Ishikawa (cell line): ENCODE results near the gene HTRA1.

Source experiments
- CEBPB ChIP-seq: IDR thresholded peaks from 2 replicates; pipeline ENCODE4 v1.6.1; 2012
- CREB1 ChIP-seq: IDR thresholded peaks from 2 replicates; pipeline ENCODE4 v1.6.1; 2012; ENCODE audit warnings: low read depth
- EGR1 ChIP-seq: IDR thresholded peaks from 2 replicates; pipeline ENCODE4 v1.6.1; 2012
- EP300 ChIP-seq: IDR thresholded peaks from 2 replicates; pipeline ENCODE4 v1.6.1; 2012; ENCODE audit warnings: borderline replicate concordance
- FOXM1 ChIP-seq: IDR thresholded peaks from 2 replicates; pipeline ENCODE4 v1.6.1; 2012; ENCODE audit warnings: low read depth, borderline replicate concordance
- MAX ChIP-seq: IDR thresholded peaks from 2 replicates; pipeline ENCODE4 v1.6.1; 2012
- NFIC ChIP-seq: IDR thresholded peaks from 2 replicates; pipeline ENCODE4 v1.6.1; 2012
- RAD21 ChIP-seq: IDR thresholded peaks from 2 replicates; pipeline ENCODE4 v1.6.1; 2012; ENCODE audit warnings: low read depth
- REST ChIP-seq: IDR thresholded peaks from 2 replicates; pipeline ENCODE4 v1.6.1; 2012; ENCODE audit warnings: low read depth, mild to moderate bottlenecking
- TAF1 ChIP-seq: IDR thresholded peaks from 2 replicates; pipeline ENCODE4 v1.6.1; 2012; ENCODE audit warnings: low read depth, mild to moderate bottlenecking
- TCF12 ChIP-seq: IDR thresholded peaks from 2 replicates; pipeline ENCODE4 v1.6.1; 2012; ENCODE audit warnings: low read depth
- USF1 ChIP-seq: IDR thresholded peaks from 2 replicates; pipeline ENCODE4 v1.6.1; 2012
- YY1 ChIP-seq: IDR thresholded peaks from 2 replicates; pipeline ENCODE4 v1.6.1; 2012; ENCODE audit warnings: low read depth
- ZBTB7A ChIP-seq: IDR thresholded peaks from 2 replicates; pipeline ENCODE4 v1.6.1; 2012; ENCODE audit warnings: low read depth

- no peak for TF ChIP-seq CEBPB
- TF ChIP-seq REST, result no peak
- TF ChIP-seq EP300, result no peak
- TF ChIP-seq CREB1, result no peak
- no peak for TF ChIP-seq TAF1
- TF ChIP-seq MAX, result no peak
- TF ChIP-seq NFIC, result no peak
- no peak for TF ChIP-seq EGR1
- TF ChIP-seq YY1, result no peak
- TF ChIP-seq USF1, result no peak
- TF ChIP-seq ZBTB7A, result no peak
- no peak for TF ChIP-seq FOXM1
- TF ChIP-seq TCF12, result no peak
- TF ChIP-seq RAD21, result no peak
Measured at GRCh38 chr10:122480146-122480833, 18.9 kb downstream of the HTRA1 start.
